PC-9 (cell line): ENCODE results near the gene EIF5A.

Experiments used
- CTCF ChIP-seq: fragments of 200-600 bp; sonication (generic); conservative IDR thresholded peaks from 2 replicates; pipeline ENCODE4 v1.6.1; 2017; ENCODE audit warnings: mixed run types, antibody characterized with exemption, mild to moderate bottlenecking, moderate library complexity
- EZH2 ChIP-seq: fragments of 200-600 bp; sonication (generic); IDR thresholded peaks from 2 replicates; pipeline ENCODE4 v1.8.0; 2017; ENCODE audit warnings: antibody characterized with exemption, low read depth

- TF ChIP-seq CTCF = no peak
- no peak for TF ChIP-seq EZH2
Measured at GRCh38 chr17:7263801-7264078, 43.7 kb upstream of the EIF5A start.
